HG03097 (cell line): Measurements from ENCODE around the gene CDH6.

Experiments used
- ATAC-seq: cut with Tn5 transposase; IDR thresholded peaks from one replicate; pipeline ENCODE4 v1.9.1; 2021; ENCODE audit not compliant: unreplicated experiment, low FRiP score

Gene CDH6

DNA sequence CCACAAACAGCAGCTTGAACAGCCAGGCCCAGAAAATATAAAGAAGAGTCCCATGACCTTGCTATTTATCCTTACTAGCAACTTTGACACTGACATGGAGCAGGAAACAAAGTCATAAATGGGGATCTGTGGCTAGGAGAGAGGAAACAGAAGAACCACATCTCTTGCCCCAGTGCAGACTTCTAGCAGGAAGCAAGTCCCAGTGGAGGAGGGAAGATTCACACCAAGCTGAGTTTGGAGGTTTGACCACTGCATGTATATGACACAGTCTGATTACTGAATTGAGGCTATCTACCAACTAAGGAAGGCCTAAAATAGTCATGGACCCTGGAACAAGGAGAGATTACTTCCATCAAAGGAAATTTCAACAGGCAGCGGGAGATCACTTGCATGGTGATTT, 51.4 kb downstream of the CDH6 start:
- no peak for ATAC-seq

DNA sequence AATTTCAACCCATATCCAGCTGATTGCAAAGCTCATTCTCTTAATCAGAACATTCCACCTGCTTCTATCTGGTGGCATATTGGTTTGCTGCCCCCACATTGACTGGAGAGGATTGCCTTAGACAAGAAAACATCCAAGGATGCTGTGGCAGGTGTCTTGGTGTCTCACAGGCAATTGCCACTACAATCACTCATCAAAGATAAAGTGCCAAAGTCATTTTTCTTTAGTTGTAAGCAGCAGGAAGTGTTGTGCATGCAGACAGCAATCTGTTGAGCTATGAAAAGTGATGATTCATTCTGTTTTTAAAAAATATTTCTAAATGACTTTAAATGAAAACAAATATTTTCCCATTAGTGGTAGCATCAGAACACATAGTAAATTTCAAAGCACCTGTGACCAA, 53.9 kb downstream of the CDH6 start:
- no peak for ATAC-seq

DNA sequence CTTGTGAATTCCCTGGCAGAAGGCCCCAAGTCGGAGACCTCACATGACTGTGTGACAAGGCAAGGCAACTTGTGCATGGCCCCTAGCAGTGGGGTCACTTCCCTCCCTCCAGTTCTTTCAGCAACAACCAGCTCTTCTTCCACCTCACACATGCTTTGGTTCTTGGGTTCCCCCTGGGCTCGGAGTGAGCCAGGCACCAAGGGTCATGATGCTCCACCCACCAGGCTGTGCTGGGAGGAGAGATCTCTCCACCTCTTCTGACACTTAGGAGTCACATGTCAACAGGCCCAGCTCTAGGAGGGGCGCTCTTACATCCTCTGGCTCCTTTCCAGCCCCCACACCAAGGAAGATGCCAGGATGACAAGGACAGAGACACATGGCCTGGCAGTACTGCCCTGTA, 56.7 kb downstream of the CDH6 start:
- ATAC-seq = no peak

GRCh38 chr5:31251032-31251431, 57.5 kb downstream of the CDH6 start:
- no peak for ATAC-seq

- ATAC-seq = no peak
Observed at GRCh38 chr5:31255041-31255440, 61.6 kb downstream of the CDH6 start.

GRCh38 chr5:31268256-31268655, 74.8 kb downstream of the CDH6 start:
- ATAC-seq = no peak

GRCh38 chr5:31268686-31269085, 75.2 kb downstream of the CDH6 start:
- ATAC-seq = no peak

DNA sequence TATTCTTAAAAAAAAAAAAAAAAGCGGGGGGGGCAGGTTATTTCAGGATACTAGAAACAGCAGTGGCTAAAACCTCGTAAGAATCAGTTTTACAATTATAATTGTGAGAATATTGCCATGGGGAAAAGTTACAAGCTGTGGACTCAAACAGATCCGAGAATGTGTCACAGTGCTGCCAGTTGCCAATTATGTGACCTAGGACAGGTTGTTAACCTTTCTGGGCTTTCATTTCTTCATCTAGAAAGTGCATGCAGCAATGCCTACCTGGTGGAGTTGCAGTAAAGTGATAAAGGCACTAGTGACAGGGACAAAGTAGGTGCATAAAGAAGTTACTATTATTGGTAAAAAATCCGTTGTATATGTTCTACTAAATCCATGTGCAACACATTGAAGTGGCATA, 75.8 kb downstream of the CDH6 start:
- no peak for ATAC-seq

GRCh38 chr5:31270396-31270795, 76.9 kb downstream of the CDH6 start:
- no peak for ATAC-seq

GRCh38 chr5:31271567-31271966, 78.1 kb downstream of the CDH6 start:
- no peak for ATAC-seq

- ATAC-seq = no peak
Observed at GRCh38 chr5:31273161-31273560, 79.7 kb downstream of the CDH6 start.

- no peak for ATAC-seq
Observed at GRCh38 chr5:31273631-31274378, 80.3 kb downstream of the CDH6 start.

DNA sequence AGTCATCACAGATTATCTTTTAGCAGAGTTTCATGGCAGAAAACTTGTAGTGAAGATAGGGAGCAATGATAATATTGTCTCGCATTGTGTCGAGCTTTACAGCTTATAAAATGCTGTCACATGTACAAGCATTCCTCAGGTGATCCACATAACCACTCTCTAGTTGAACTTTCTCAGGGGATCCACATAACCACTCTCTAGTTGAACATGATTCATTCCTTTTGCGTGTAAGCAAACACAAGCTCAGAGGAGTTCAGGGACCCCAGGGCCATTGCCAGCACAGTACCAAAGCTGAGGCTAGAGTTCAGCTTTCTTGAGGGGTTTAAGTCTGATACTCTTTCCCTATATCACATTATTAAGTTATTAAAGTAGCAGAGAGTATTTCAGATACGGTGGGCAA, 86.7 kb downstream of the CDH6 start:
- no peak for ATAC-seq

DNA sequence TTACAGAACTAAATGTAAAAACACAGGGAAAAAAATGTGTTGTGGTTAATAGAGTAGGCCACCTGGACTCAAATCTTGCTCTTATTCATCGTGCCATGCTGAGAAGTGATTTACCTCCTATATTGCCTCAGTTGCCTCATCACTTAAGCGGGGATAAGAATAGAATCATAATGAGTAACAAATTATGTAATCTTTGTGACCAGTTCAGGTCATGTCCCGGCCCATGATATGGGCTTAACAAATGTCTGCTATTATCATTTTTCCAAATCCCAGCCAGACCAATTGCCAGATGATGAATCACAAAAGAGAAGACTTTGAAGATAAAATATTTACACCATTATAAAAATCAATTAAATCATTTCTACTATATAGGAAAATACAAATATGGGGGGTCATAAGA, 89.8 kb downstream of the CDH6 start:
- no peak for ATAC-seq

DNA sequence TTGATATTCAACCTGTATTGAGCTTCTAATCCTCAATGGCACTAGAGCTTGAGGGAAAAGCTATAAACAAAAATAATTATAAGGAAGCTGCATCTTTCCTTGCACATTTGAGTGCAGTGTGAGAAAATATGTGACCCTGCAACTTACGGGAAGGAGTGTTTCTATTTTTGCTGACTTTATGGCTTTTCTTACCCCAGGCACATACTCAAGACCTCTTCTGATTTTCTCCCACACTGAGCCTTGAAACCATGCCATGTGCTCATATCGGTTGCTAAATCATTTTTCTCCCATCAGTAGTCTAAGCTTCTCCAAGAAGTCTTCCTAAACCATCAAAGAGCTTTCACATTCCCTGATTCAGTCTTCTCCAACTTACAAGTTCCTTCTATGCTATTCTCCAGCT, 91.5 kb downstream of the CDH6 start:
- ATAC-seq = no peak

- no peak for ATAC-seq
Observed at GRCh38 chr5:31287985-31288384, 94.5 kb downstream of the CDH6 start.

GRCh38 chr5:31289429-31289828, 95.9 kb downstream of the CDH6 start:
- ATAC-seq = no peak

DNA sequence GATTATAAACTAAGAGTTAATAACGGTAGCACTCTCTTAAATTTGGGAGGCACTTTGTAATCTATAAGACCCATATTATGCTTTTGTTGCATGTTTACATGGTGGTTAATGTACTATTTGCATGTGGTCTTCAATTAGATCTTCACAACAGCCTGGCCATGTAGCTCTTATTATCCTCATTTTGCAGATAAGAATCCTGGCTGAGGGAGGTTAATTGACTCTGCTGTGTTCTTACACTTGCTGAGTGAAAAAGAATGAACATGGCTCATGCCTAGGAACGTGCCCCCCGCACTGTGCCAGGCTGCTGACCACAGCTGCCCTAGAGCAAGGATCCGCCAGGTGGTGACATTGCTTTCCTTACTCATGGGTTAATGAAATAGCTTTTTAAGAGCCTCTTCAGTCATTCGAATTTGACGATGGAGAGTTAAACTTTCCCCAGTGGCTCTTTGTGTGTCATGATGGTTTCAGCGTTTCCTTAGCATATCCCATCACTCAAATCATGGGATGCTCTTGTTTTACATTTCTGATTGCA, 97.9 kb downstream of the CDH6 start:
- no peak for ATAC-seq

- no peak for ATAC-seq
Observed at GRCh38 chr5:31300501-31300900, 107.0 kb downstream of the CDH6 start.

- ATAC-seq = no peak
Observed at GRCh38 chr5:31301833-31302232, 108.3 kb downstream of the CDH6 start.

DNA sequence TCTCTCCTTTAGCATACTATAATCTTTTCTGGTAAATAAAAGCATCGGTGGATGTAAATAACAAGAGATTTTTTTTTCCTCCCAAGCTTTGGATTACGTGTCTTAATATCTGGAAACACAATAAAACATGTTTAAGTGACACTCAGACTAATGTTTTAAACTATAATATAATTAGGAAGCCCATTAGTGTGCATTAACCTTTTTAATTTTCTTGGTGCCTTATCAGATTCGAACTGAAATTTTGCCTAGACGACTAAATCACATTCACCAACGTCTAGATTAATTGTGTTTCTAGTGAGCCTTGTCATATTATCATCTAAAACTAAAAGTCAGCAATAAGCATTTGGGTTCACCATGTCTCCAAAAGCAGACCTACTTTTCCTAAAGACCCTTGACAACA, 110.2 kb downstream of the CDH6 start:
- ATAC-seq = no peak

DNA sequence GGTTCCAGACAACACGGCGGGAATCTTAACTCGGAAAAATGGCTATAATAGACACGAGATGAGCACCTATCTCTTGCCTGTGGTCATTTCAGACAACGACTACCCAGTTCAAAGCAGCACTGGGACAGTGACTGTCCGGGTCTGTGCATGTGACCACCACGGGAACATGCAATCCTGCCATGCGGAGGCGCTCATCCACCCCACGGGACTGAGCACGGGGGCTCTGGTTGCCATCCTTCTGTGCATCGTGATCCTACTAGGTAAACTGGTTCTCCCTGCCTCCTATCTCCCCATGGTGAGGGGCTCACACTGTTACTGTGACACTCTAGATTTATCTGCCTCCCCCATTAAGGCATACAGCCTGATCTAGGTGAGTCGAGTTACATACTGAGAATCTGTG, 124.2 kb downstream of the CDH6 start:
- no peak for ATAC-seq

DNA sequence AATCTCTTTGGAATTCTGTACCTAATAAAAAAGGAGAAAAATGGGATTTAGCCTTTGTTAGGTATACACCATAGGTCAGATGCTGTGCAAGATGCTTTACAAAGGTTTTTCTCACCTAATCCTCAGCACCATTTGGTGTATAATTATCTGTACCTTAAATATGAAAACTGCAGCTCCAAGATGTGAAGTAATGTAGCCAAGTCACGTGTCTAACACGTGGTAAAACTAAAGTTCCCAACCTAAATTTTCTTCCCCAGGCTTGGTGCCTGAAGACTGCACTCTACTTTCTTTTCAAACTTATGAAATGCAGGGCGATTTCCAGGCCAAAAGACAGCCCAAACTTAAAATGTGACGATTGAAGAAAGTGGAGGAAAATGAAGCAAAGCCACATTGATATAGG, 125.8 kb downstream of the CDH6 start:
- ATAC-seq = no peak
